HG03159 (cell line): ENCODE data around the gene SERAC1.
"Not testable (repeated sequence)": the region's sequence is repeated elsewhere in the genome, so short reads cannot be mapped to it uniquely, and the experiment has no call there.

Experiments
- ATAC-seq: cut with Tn5 transposase; IDR thresholded peaks from one replicate; pipeline ENCODE4 v1.9.1; 2021; ENCODE audit warnings: mild to moderate bottlenecking, moderate library complexity; ENCODE audit not compliant: unreplicated experiment

Gene SERAC1

GRCh38 chr6:158175111-158175510 is 7.0 kb upstream of the SERAC1 start:
- ATAC-seq: no peak

GRCh38 chr6:158174514-158174913 is 6.5 kb upstream of the SERAC1 start:
- no peak for ATAC-seq

- ATAC-seq: no peak
Observed at GRCh38 chr6:158174024-158174423, 6.0 kb upstream of the SERAC1 start.

- ATAC-seq: no peak
Observed at GRCh38 chr6:158172001-158172400, 3.9 kb upstream of the SERAC1 start.

- no peak for ATAC-seq
Observed at GRCh38 chr6:158170656-158171081, 2.6 kb upstream of the SERAC1 start.

- not testable (repeated sequence) for ATAC-seq
Observed at GRCh38 chr6:158169634-158170033, 1.6 kb upstream of the SERAC1 start.

- ATAC-seq: no peak
Observed at GRCh38 chr6:158165919-158166416, 2.1 kb downstream of the SERAC1 start.

GRCh38 chr6:158164579-158165170 is 3.4 kb downstream of the SERAC1 start:
- no peak for ATAC-seq

GRCh38 chr6:158161566-158162254 is 6.4 kb downstream of the SERAC1 start:
- no peak for ATAC-seq

GRCh38 chr6:158160932-158161539 is 7.0 kb downstream of the SERAC1 start:
- ATAC-seq: no peak

- no peak for ATAC-seq
Observed at GRCh38 chr6:158158748-158159147, 9.3 kb downstream of the SERAC1 start.

- ATAC-seq: no peak
Observed at GRCh38 chr6:158158123-158158522, 9.9 kb downstream of the SERAC1 start.

- no peak for ATAC-seq
Observed at GRCh38 chr6:158157064-158157764, 10.8 kb downstream of the SERAC1 start.

GRCh38 chr6:158154816-158155215 is 13.2 kb downstream of the SERAC1 start:
- ATAC-seq: no peak

- no peak for ATAC-seq
Observed at GRCh38 chr6:158153576-158153975, 14.5 kb downstream of the SERAC1 start.

- no peak for ATAC-seq
Observed at GRCh38 chr6:158152659-158153058, 15.4 kb downstream of the SERAC1 start.

GRCh38 chr6:158152025-158152424 is 16.0 kb downstream of the SERAC1 start:
- ATAC-seq: not testable (repeated sequence)

- ATAC-seq: no peak
Observed at GRCh38 chr6:158150701-158151100, 17.4 kb downstream of the SERAC1 start.

- no peak for ATAC-seq
Observed at GRCh38 chr6:158149641-158150040, 18.4 kb downstream of the SERAC1 start.

GRCh38 chr6:158143700-158144099 is 24.4 kb downstream of the SERAC1 start:
- ATAC-seq: no peak

GRCh38 chr6:158142789-158143188 is 25.3 kb downstream of the SERAC1 start:
- ATAC-seq: no peak
